GM19467 (cell line): ENCODE measurements around the gene ADAP2.
A peak's percentile ranks its signal among the peaks of the same experiment; 100 is the strongest.
"Not testable (repeated sequence)": the region's sequence is repeated elsewhere in the genome, so short reads cannot be mapped to it uniquely, and the experiment has no call there.

Experiments
- ATAC-seq: cut with Tn5 transposase; IDR thresholded peaks from one replicate; pipeline ENCODE4 v1.9.1; 2021; ENCODE audit warnings: mild to moderate bottlenecking, moderate library complexity; ENCODE audit not compliant: unreplicated experiment

ADAP2 gene

GRCh38 chr17:30929081-30929633 lies 7.4 kb downstream of the ADAP2 start:
- no peak for ATAC-seq

DNA sequence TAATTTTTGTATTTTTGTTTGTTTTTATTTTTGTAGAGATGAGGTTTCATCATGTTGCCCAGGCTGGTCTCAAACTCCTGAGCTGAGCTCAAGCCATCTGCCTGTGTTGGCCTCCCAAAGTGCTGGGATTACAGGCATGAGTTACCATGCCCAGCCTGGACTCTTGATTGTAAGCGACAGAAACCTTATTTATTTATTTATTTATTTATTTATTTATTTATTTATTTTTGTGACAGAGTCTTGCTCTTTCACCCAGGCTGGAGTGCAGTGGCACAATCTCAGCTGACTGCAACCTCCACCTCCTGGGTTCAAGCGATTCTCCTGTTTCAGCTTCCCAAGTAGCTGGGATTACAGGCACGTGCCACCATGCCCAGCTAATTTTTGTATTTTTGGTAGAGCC lies 8.1 kb downstream of the ADAP2 start:
- ATAC-seq: not testable (repeated sequence)

- no peak for ATAC-seq
These were observed 8.8 kb downstream of the ADAP2 start for GRCh38 chr17:30930495-30930894.

DNA sequence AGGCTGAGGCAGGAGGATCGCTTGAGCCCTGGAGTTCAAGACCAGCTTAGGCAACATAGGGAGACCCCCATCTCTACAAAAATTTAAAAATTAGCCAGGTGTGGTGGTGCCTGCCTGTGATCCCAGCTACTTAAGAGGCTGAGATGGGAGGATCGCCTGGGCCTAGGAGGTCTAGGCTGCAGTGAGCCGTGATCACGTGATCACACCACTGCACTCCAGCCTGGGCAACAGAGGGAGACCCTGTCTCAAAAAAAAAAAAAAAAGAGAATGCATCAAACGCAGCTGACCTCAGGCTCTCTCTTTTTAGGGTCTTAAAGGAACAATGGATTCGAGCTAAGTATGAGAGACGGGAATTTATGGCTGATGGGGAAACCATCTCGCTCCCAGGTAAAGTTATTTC lies 9.8 kb downstream of the ADAP2 start:
- ATAC-seq: not testable (repeated sequence)

DNA sequence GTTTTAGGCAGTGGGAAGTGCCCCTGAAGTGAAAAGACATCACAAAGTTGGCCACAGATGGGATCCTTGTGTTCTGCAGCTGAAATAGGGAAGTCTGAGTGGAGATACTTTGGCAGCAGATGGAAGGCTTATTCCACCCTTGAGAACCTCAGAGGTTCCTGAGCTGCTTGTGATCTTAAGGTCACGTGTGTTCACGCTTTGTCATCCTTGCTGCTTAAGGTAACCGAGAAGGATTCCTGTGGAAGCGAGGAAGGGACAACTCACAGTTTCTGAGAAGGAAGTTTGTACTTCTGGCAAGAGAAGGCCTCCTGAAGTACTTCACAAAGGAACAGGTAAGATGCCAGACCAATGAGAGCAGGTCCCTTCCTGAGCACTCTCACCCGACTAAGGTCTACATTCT lies 12.2 kb downstream of the ADAP2 start:
- ATAC-seq: no peak

- ATAC-seq: no peak
These were observed 17.4 kb downstream of the ADAP2 start for GRCh38 chr17:30939051-30939689.

- ATAC-seq: no peak
These were observed 20.7 kb downstream of the ADAP2 start for GRCh38 chr17:30942308-30943079.

GRCh38 chr17:30947796-30948195 lies 26.1 kb downstream of the ADAP2 start:
- no peak for ATAC-seq

DNA sequence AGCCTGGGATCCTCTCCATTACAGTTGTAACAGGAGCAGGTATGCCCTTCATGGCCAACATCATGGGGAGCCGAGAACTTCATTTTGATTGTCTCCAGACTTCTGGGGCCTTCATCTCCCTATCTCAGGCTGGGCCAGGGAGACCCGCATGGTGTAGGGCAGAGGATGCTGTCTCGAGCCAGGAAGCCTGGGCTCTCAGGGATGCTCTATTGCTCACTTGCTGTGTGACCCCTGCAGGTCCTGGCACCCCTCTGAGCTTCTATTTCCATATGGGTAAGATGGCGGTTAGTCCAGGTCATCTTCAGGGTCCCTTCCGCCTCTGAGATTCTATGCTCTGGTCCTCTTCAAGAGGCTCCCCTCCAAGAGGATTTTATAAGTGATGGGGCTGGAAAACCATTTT lies 28.4 kb downstream of the ADAP2 start:
- ATAC-seq: no peak

DNA sequence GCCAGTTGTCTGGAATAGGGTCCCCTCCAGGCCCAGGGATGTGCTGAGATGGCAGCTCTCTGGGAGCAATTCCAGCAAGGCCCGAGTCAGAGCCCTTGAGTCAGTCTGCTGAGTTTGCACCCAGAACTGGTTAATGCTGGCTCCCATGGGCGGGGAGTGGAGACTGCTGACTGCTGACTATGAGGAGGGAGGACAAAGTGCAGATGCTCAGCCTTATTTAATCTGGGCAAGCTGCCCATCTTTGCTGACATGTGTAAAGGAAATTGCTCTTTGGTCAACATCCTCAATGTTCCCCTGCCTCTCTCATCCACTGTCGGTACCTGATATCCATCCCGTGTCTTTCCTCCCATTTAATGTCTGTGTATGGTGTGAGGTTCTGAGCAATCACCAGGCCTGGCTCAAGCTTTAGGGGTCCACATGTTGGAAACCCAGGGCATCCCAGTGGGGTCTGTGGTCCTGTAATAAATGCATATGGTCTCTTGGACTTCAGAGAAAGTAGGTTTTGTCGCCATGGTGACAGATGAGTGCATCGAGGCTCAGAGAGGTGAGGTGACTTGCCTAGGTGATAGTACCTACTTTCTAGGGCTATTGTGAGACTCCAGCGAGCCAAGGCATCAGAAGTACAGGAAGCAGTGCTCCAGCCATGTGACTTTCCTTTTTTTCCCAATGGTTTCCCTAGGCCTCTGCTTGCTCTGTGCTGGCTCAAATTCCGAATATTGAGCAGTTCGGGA lies 29.1 kb downstream of the ADAP2 start:
- no peak for ATAC-seq

DNA sequence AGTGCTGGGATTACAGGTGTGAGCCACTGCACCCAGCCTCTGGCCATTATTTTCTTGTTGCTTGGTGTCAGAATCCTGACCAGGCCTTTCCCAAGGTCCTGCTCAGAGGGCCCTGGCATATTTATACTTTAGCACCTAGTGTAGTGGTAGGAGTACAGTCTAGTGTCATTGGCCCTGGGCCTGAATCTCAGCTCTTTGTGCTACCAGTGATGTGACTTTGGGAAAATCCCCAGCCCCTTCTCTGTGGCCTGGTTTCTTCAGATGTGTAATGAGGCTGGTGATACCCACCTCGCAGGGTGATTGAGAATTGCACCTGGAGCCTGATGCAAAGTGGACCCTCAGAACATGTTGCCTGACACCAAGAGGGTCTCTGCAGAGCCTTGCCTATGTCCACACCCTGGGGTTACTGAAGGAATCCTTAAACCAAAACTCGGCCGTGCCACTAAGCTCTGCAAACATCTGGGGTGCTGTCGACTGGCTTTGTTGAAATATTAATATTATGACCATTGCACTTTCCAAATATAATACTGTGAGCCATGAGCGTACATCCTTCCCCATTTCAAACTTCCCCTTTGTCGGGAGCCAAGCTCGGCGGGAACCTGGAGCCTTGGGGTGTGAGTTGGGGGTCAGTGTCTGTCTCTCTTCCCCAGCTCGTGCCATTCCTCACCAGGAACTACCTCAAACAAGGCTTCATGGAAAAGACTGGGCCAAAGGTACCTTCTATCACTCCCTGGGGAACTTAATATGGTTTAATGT lies 31.1 kb downstream of the ADAP2 start:
- no peak for ATAC-seq

GRCh38 chr17:30954046-30954830 lies 32.5 kb downstream of the ADAP2 start:
- ATAC-seq: no peak

DNA sequence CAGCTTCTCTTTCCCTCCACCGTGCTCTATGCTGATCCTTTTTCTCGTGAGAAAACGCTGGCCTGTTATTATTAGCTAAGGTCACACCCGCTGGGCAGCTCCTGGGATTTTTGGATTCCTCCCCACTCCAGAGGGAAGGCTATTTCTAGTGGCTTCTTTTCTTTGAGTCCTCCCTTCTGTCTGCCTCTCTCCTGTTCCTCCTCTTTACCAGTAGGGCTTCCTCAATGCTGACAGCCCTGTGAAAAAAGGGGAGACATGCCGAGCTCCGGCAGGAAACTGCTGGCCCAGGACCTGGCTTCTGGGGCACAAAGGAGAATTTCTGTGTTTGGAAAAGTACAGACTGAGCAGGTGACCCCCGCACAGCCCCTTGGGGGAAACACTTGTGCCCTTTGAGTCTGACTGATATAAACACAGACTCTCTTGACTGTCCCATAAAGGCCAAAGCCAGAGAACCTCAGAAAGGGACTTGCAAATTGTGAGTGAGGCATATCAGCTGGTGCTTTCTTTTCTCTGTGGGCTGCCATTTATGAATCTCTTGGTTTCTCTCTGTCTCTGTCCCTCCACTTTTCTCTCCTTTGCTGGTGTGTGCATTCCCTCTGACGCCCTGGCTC lies 35.1 kb downstream of the ADAP2 start:
- no peak for ATAC-seq

DNA sequence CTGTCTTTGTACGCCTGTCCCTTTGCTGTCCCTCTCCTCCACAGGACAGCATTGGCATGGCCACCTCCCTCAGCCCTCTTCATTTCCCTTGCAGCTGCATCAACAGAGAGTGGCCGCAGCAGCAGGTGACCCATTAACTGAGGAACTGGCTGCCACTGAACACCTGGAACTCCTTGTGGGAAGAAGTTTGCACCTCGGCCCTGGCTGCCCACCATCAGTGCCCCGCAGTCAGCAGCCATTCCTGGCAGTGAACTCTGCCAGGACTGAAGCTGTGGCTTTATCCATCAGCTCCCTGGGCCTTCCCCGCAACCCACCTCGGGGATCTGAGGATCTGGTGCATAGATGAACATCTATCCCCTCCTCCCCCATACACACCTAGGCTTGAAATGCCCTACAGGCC lies 36.0 kb downstream of the ADAP2 start:
- ATAC-seq: no peak

- ATAC-seq: no peak
These were observed 36.4 kb downstream of the ADAP2 start for GRCh38 chr17:30958187-30958586.

DNA sequence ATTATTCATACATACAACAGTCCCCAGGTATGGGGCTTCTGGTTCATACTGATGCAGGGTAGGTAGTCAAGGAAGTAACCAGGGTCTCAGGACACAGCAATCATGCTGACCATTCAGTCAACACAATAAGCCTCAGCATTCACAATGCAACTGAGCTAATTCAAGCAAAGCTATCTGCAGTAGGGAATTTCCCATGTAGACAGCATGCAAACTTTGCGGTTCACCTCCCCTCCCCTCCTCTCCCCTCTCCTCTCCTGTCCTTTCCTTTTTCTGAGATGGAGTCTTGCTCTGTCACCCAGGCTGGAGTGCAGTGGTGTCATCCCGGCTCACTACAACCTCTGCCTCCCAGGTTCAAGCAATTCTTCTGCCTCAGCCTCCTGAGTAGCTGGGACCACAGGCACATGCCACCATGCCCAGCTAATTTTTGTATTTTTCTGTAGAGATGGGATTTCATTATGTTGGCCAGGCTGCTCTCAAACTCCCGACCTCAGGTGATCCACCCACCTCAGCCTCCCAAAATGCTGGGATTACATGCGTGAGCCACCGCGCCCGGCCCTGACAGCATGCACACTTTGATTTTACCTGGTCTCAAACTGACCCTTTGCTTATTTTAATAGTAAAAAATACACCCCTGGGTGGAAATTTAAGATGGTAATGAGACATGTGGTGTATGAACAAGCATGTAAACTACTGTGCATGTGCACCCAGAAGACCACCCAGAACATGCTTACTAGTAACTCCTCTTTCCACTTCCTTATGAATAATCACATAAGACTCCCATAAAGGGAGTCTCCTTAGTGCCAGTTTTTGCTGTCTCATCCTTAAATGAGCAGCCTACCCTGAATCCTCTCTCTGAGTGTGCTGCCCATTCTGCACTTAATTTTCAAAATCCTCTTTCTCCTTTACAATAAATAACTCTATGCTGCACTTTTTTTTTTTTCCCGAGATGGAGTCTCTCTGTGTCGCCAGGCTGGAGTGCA lies 39.8 kb downstream of the ADAP2 start:
- ATAC-seq: peak; percentile 56

- ATAC-seq: not testable (repeated sequence)
These were observed 42.6 kb downstream of the ADAP2 start for GRCh38 chr17:30964312-30964711.

DNA sequence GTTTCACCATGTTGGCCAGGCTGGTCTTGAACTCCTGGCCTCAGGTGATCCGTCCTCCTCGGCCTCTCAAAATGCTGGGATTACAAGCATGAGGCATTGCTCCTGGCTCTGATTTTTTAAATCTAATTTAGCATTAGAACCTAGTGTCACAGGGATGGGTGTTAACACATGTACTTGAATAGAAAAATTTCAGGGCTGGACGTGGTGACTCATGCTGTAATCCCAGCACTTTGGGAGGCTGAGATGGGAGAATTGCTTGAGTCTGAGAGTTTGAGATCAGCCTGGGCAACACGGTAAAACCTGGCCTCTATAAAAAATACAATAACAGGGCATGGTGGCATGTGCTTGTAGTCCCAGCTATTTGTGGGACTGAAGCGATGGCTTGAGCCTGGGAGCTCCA lies 43.1 kb downstream of the ADAP2 start:
- ATAC-seq: no peak

DNA sequence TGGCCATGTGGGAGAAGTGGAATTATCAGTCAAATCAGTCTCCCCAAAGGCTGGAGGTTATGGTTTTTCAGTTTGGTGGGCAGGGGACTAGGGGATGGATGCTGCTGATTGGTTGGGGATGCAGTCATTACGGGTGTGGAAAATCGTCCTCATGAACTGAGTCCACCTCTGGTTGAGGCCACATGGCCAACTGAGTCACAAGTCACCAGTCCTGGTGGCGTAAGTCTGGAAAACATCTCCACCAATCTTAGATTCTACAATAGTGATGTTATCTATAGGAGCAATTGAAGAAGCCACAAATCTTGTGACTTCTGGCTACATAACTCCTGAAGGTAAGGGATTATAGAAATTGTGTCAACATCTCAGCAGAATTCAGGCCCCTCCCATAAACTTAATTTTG lies 43.9 kb downstream of the ADAP2 start:
- ATAC-seq: no peak
